Kidney epithelial cell (primary cell): Measurements from ENCODE around the gene SOCS1. TPM values are rescaled to one million over a fixed set of nuclear protein-coding genes. Genes with fewer than 3 reads are reported as not detected.

ENCODE experiments used
- DNase-seq: peaks from one replicate; pipeline ENCODE4 v3.0.0-alpha.2; 2010; ENCODE audit warnings: low read depth
- H3K27me3 ChIP-seq: 2 replicates; pipeline ENCODE4 v1.6.0; 2011; ENCODE audit warnings: low read length; ENCODE audit not compliant: control insufficient read depth, insufficient read depth
- H3K36me3 ChIP-seq: 2 replicates; pipeline ENCODE4 v1.5.1; 2011; ENCODE audit warnings: low read length; ENCODE audit not compliant: control insufficient read depth, insufficient read depth
- H3K4me3 ChIP-seq: 2 replicates; pipeline ENCODE4 v1.5.1; 2011; ENCODE audit warnings: low read depth, mild to moderate bottlenecking, control low read depth, low read length
- total RNA-seq: library from RNA; depleted of rRNA; stranded (reverse); fragments of >200 nt; gene quantifications from 2 replicates; pipeline ENCODE4 v1.2.3, GENCODE V29; 2015
- TF ChIP-seq, protein P1 (sequence below): IDR thresholded peaks from 2 replicates; pipeline ENCODE4 v1.5.1; 2011; ENCODE audit warnings: mild to moderate bottlenecking, moderate library complexity, low read length, control low read depth, inconsistent platforms; ENCODE audit not compliant: insufficient read depth, poor library complexity, severe bottlenecking

The SOCS1 gene
- total RNA-seq, 1 donor from 2014 or later, result 1.2 TPM

DNA sequence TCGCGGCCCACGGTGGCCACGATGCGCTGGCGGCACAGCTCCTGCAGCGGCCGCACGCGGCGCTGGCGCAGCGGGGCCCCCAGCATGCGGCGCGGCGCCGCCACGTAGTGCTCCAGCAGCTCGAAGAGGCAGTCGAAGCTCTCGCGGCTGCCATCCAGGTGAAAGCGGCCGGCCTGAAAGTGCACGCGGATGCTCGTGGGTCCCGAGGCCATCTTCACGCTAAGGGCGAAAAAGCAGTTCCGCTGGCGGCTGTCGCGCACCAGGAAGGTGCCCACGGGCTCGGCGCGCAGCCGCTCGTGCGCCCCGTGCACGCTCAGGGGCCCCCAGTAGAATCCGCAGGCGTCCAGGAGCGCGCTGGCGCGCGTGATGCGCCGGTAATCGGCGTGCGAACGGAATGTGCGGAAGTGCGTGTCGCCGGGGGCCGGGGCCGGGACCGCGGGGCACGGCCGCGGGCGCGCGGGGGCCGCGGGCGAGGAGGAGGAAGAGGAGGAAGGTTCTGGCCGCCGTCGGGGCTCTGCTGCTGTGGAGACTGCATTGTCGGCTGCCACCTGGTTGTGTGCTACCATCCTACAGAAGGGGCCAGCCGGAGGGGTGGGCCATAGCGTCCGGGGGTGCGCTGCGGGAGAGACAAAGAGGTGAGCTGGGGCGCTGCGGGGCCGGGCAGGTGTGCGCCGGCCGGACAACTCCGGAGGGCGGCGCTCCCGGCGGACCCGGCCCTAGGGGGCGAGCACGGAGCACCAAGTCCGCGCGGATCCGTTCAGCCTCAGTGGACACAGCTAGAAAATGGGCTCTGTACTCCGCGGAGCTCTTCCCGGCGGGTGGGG lies 879 bp downstream of the SOCS1 start:
- DNase-seq, result peak; percentile 25
- H3K27me3 ChIP-seq, result no peaks in the 10 kb centered on the region
- H3K4me3 ChIP-seq, result peak overlapping the region; percentile 73
- peaks cover 1% of the 10 kb centered on the region for H3K36me3 ChIP-seq
- TF ChIP-seq, protein P1, sequence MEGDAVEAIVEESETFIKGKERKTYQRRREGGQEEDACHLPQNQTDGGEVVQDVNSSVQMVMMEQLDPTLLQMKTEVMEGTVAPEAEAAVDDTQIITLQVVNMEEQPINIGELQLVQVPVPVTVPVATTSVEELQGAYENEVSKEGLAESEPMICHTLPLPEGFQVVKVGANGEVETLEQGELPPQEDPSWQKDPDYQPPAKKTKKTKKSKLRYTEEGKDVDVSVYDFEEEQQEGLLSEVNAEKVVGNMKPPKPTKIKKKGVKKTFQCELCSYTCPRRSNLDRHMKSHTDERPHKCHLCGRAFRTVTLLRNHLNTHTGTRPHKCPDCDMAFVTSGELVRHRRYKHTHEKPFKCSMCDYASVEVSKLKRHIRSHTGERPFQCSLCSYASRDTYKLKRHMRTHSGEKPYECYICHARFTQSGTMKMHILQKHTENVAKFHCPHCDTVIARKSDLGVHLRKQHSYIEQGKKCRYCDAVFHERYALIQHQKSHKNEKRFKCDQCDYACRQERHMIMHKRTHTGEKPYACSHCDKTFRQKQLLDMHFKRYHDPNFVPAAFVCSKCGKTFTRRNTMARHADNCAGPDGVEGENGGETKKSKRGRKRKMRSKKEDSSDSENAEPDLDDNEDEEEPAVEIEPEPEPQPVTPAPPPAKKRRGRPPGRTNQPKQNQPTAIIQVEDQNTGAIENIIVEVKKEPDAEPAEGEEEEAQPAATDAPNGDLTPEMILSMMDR, result peak; percentile 1

DNA sequence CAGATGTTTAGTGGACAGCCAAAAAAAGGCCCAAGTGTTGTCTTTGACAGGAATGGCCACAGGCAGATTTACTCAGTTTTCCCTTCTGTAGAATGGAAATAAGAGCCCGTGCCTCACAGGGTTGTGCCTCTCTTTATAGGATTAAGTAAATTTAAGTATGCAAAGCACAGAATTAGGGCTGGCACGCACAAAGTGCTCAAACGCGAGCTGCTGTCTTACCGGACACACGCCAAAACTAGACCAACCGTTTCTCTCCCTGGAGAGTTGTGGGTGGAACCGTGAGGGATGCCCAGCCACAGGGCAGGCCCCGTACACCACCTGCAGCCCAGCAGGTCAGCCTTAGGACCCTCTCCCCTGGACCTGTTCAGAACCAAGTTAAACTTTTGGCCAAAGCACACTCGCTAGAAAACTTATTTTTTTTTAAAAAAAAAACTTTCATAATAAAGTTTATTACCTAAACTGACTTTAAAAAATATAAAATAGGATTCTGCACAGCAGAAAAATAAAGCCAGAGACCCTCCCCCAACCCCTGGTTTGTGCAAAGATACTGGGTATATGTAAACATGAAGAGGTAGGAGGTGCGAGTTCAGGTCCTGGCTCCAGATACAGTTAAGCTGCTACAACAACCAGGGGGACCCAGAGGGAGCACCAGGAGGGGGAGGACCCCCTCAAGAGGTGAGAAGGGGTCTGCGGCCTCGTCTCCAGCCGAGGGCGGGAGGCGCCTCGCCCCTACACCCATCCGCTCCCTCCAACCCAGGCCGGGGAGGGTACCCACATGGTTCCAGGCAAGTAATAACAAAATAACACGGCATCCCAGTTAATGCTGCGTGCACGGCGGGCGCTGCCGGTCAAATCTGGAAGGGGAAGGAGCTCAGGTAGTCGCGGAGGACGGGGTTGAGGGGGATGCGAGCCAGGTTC lies 1.8 kb downstream of the SOCS1 start:
- TF ChIP-seq, protein P1, result peak; percentile 1
- DNase-seq, result no peak
- Histone ChIP-seq H3K4me3 (peak overlapping the region; percentile 73), H3K27me3 (no peaks in the 10 kb centered on the region), H3K36me3 (peaks cover 1% of the 10 kb centered on the region)

DNA sequence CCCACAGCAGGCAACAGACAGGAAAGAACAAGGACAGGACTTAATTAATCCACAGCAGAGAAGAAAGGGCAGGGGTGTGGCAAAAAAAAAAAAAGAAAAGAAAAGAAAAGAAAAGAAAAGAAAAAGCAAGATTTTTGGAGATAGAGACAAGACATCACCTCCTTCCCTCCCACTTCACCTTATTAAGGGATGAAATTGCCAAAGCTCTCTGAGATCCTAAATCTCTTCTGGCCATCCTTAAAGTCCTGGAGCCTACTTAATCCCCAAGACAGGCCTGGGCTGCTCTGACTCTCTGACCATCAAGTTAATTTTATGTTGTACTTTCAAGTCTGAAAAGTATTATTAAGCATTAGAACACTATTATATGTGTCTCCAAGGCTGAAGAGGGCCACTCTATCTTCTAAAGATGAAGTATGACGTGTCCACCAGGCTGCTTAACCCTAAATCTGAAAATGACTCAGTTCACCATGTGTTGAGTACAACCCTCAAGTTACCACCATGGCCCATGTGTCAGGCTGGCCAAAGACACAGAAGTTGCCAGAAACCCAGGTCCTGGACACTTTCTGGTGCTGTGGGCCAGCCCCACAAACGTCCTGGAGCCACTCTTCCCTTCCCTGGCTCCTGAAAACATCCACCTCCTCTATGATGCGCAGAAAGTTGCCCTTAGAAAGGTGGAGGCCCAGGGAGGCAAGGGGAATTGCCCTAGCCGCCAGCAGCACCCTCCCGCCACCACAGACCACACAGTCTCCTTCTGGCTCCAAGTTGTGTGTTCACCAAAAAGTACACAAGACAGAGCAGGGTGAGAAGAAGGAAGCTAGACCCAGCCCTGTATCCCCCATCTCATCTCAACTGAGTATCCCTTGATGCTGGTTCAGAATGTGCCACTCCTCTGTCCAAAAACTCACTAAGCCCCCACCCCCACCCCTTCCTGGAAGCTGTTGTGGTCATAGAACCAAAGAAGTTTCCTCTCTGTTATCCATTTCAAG lies 2.7 kb downstream of the SOCS1 start:
- TF ChIP-seq, protein P1, result no peak
- H3K4me3 ChIP-seq, result peak overlapping the region; percentile 73

DNA sequence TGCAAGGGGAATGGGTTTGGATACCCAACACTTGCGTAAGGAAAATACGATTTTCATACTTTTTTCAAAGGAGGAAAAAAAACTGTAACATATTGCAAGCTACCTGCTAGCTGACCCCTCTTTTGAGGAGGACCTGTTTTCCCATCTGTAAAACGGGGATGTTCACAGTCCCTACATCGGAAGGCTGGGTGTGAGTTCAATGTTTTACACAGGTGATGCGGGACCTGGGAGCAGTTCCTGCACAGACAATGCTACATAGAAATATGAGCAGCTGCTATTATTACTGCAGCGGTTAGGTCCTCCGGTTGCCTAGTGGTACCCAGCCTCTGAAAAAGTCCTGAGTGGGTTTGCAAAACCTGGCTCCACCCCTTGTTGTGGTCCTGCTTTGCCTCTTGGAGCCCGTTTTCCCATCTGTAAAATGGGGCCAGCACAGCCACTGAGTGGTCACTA lies 3.5 kb downstream of the SOCS1 start:
- peaks cover 1% of the 10 kb centered on the region for H3K36me3 ChIP-seq
- H3K4me3 ChIP-seq, result no peak overlapping the region
- DNase-seq, result no peak
- no peaks in the 10 kb centered on the region for H3K27me3 ChIP-seq
- TF ChIP-seq, protein P1, result no peak

More for the DNA sequence above, 2.7 kb downstream of the SOCS1 start:
- Histone ChIP-seq H3K27me3 (no peaks in the 10 kb centered on the region), H3K36me3 (peaks cover 1% of the 10 kb centered on the region)
- DNase-seq, result no peak
